ENCODE measurements around the gene RAB38.

The RAB38 gene

GRCh38 chr11:88171982-88172381 is 3.3 kb downstream of the RAB38 start:
- TF ChIP-seq CTCF (IDR thresholded peaks at IDR 0.05) = no peak
- H3K27ac ChIP-seq = no peak overlapping the region

DNA sequence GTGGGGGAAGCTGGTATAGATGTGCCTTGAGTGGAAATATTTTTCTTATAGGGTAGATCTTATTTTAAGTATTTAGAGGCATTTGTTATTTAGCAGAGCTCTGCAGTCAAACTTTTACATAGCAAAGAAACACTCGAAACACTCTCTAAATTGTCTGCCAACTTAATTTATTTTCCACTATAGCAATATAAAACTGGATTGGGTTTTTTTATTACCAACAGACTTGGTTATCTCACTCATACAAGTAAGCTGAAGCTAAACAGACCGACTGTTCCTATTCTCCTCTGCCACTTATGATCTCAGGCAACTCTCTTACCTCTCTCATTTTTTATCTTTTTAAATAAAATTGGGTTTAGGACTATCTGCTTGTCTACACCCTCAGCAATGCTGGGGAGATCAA is 4.6 kb downstream of the RAB38 start:
- Histone ChIP-seq H3K4me3 (no peak overlapping the region), H3K27ac (no peak overlapping the region)
- no peak for DNase-seq (ENCODE audit: low spot score)
- TF ChIP-seq CTCF (IDR thresholded peaks at IDR 0.05) = no peak

More at GRCh38 chr11:88171982-88172381, 3.3 kb downstream of the RAB38 start:
- no peak for DNase-seq (ENCODE audit: low spot score)
- no peak overlapping the region for H3K4me3 ChIP-seq

- DNase-seq (ENCODE audit: low spot score) = no peak
- Histone ChIP-seq H3K27ac (no peak overlapping the region), H3K4me3 (no peak overlapping the region)
- TF ChIP-seq CTCF (IDR thresholded peaks at IDR 0.05) = no peak
Observed at GRCh38 chr11:88169881-88170280, 5.4 kb downstream of the RAB38 start.

DNA sequence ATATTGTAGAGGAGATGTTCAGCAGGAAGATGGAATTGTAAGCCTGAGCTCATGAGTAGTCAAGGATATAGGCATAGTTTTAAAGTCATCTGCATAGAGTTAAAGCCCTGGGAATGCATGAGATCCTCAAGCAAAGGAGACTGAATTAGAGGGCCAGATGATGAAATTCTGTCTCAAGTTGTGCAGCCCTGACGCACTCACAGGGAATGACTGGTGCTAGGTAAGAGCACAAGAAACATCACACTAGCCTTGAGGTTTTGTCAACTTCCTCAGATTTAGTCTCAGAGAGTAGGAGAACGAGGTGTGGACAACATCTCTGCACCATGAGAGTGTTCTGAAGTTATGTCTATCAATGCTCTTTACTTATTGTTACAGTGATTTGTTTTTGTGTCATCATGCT is 5.8 kb downstream of the RAB38 start:
- H3K4me3 ChIP-seq = no peak overlapping the region
- TF ChIP-seq CTCF (IDR thresholded peaks at IDR 0.05) = no peak

DNA sequence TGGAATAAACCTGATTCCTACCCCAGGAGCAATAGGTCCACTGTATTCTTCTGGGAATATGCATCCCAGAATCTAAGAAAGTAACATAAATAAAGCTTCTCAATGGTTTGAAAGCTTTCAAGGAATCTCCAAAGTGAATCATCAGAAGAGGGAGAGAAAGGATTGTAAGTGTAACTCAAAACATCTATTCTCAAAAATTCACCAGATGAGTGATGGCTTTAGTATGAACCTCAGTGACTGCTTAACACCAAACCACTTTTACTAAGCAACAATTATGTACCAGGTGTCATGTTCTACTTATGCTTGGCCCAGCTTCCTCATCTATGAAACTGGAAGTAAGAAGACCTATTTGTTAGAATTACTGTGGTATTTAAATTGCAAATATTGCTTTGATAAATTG is 7.4 kb downstream of the RAB38 start:
- DNase-seq (ENCODE audit: low spot score) = no peak
- H3K4me3 ChIP-seq = no peak overlapping the region
- TF ChIP-seq CTCF (IDR thresholded peaks at IDR 0.05) = no peak

More for the DNA sequence above, 5.8 kb downstream of the RAB38 start:
- H3K27ac ChIP-seq = no peak overlapping the region
- no peak for DNase-seq (ENCODE audit: low spot score)

DNA sequence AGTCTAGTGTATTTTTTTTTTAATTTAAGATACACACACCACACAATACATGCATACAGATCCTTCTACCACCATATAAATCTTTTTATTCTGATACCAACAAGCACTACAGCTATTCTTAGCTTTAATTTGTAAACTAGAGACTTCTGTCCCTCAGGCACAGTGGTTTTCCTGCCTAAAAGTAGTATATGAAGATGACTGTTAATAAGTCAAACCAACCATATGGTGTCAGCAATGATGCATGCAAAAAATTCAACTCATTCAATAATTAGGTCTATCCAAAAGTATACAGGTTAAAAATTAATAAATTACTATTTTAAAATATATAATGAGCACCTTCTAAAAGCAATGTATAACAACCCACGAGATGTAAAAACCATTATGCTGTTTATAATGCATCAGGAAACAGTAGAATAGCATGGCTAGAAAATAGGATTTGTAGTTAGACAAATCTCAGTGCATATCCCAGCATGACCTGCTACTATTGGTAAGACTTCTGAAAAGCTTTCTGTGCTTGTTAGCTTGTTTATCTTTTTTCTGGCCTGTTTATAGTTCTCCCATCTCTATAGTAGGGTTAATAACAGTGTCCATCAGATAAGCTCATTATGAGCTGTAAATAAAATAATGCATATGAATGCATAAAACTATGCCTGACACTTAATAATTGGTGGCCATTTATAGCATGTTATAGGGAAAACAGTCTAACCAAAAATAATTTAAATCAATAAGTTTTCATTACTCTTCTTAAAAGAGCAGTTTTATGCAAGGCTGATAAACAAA is 10.2 kb downstream of the RAB38 start:
- DNase-seq (ENCODE audit: low spot score) = no peak
- TF ChIP-seq CTCF (IDR thresholded peaks at IDR 0.05) = no peak
- Histone ChIP-seq H3K27ac (no peak overlapping the region), H3K4me3 (no peak overlapping the region)

More for the DNA sequence above, 7.4 kb downstream of the RAB38 start:
- H3K27ac ChIP-seq = no peak overlapping the region

- H3K4me3 ChIP-seq = no peak overlapping the region
- no peak overlapping the region for H3K27ac ChIP-seq
- no peak for TF ChIP-seq CTCF (IDR thresholded peaks at IDR 0.05)
- DNase-seq (ENCODE audit: low spot score) = no peak
Observed at GRCh38 chr11:88164320-88164719, 10.9 kb downstream of the RAB38 start.

All from coronary artery (tissue), 2 donors.